ENCODE measurements around the gene AMIGO3.
"Not testable (repeated sequence)": the region's sequence is repeated elsewhere in the genome, so short reads cannot be mapped to it uniquely, and the experiment has no call there.

The AMIGO3 gene

GRCh38 chr3:49686769-49687423 is 32.6 kb downstream of the AMIGO3 start:
- DNase-seq: peak; percentile 51

DNA sequence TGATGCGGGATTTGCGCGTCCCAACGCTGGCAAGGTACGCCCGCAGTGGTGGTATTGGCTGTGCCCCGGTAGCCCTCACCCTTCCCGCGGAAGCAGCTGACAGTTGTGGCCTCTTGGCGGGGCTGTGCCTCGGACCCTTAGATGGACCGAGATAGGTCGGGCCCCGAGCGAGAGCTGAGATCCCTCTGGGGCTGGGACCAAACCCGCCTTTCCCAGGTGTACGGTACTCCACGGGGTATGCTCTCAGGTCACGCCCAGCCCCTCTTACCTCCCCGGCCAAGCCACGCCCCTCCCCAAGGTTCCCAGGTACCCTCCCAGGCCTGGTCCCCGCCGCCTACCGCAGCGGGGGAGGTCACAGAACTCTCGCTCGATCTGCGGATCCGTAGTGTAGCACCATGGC is 33.1 kb downstream of the AMIGO3 start:
- not testable (repeated sequence) for DNase-seq

DNA sequence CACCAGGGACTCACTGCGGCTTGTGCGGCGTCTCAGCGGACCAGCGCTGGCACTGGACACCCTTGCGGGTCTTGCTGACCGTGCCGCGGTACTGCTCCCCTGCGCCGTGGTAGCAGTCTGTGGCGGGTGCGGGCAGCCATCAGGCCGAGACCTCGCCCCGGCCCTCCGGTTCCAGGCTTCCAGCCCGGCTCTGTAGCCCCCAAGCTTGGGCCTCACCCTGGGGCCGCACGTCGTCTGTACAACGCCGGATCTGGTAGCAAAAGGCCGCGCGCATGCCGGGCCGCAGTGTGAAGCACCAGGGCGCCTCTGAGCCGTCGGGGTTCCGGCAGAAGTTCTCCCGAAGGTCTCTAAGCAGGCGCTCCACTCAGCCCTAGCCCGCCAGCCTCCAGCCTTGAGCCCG is 33.6 kb downstream of the AMIGO3 start:
- DNase-seq: not testable (repeated sequence)

DNA sequence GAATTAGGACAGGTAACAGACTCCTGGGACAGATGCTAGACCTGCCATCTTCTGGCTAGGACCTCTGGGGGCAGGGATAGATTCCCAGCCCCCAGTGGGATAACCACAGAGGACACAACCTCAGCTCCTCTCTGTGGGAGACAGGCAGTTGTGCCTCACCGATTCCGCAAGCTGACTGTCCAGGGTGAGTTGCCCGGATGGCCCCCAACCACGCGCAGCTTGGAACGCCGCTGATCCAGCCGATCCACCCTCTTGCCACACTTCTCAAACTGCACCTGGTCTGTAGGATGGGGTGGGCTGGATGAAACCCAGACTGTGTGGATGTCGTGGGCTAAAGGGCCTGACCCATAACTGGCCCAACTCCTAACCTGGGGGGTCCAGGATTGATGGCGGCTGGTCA is 34.4 kb downstream of the AMIGO3 start:
- not testable (repeated sequence) for DNase-seq

DNA sequence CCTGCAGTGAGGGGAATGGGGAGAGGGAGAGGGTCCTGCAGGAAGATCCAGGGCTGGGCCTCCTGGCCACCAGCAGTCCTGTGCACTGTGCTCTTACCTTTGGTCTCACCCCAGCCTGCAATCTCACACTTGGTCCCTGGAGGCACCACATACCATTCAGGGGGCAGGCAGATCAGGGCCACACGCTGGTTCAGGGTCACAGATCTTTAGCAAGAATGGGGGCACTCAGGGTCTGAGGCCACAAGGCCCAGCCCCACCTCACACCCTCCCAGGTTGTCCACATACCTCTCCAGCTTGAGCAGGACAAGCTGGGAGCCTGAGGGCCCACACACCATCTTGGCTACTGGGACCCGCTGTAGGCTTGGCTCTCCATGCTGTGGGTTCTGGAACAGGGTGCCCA is 35.0 kb downstream of the AMIGO3 start:
- not testable (repeated sequence) for DNase-seq

DNA sequence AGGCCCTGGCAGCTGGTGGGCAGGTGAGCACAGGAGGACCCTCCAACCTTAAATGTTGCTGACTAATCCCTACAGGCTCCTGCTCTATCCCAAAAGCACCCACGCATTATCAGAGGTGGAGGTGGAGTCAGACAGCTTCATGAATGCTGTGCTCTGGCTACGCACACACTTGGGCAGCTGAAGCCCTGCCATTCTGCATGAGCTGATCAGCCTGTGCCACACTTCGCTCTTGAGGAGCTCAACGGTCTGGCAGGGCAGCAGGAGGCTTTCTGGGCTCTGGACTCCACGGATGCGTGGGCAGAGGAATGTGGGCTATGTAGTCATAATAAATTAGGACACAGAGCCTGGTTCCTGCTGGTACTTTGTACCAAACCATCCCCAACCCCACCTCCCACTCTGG is 36.3 kb downstream of the AMIGO3 start:
- no peak for DNase-seq

- no peak for DNase-seq
Measured at GRCh38 chr3:49681543-49681942, 37.9 kb downstream of the AMIGO3 start.

DNA sequence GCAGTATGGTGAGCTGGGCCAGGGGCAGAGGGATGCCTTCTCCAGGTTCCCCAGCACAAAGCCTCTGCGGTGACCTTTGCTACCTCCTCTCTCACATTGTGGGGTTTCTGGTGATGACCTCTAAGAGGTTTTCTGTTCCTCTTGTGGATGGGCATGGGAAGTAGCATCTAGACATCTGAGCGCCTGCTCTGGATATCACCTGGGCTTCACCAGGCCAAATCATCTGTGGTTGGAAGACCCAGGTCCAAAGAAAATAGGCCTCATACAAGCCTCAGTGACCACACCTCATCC is 38.3 kb downstream of the AMIGO3 start:
- DNase-seq: no peak

- DNase-seq: no peak
Measured at GRCh38 chr3:49680493-49681231, 38.8 kb downstream of the AMIGO3 start.

DNA sequence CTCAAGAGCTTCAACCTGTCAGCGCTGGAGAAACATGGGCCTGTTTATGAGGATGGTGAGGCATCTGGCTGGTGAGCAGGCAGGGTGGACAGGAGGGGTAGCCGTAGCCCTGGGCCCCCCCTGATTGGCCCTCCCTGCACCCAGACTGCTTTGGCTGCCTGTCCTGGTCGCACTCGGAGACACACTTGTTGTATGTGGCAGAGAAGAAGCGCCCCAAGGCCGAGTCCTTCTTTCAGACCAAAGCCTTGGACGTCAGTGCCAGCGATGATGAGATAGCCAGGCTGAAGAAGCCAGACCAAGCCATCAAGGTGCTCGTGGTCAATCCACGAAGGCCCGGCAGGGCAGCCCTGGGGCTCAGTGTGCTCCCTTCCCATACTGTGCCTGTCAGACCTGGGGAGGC is 43.6 kb downstream of the AMIGO3 start:
- no peak for DNase-seq

GRCh38 chr3:49674497-49674983 is 44.9 kb downstream of the AMIGO3 start:
- no peak for DNase-seq

DNA sequence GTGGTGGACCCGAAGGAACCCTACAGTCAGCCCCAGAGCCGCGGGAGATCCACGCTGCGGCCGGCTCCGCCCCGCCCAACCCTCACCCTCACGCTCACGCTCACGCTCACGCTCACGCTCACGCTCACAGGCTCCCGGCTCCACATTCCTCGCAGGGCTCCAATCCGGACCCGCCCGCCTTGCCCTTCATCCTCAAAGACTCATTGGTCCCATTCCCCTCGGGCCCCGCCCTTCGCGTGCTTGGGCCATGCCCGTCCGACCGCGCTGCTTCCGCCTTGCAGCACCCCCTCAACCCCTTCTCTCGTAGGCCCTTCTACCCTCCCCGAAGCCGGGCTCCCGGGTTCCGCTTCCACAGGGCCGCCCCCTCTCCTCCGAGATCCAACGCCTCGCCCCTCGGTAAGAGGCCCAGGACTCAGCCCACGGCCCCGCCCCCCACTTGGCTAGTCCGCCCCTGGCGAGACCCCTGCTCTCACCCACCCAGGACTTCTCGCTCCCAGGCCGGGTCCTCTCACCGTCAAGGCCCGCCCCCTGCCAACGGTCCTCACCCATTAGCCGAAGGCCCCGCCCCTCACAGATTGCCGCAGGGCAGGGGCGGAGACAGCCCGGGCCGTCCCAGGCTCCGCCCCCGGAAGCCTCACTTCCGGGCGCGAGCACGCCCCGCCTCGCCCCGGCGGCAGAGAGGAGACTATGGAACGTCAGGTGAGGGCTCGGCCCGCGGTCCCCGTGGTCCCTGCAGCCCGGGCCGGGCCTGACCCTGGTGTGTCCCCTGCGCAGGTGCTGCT is 45.6 kb downstream of the AMIGO3 start, which contains the start of gene APEH:
TSS of gene APEH (plus strand) at position 637 of the 782 bp plus-strand sequence. CDS start at position 688, 51 bp downstream.
- peak; percentile 97 for DNase-seq

GRCh38 chr3:49673121-49673714 is 46.3 kb downstream of the AMIGO3 start:
- peak; percentile 16 for DNase-seq

- peak; percentile 59 for DNase-seq
Measured at GRCh38 chr3:49671291-49672288, 47.9 kb downstream of the AMIGO3 start.

DNA sequence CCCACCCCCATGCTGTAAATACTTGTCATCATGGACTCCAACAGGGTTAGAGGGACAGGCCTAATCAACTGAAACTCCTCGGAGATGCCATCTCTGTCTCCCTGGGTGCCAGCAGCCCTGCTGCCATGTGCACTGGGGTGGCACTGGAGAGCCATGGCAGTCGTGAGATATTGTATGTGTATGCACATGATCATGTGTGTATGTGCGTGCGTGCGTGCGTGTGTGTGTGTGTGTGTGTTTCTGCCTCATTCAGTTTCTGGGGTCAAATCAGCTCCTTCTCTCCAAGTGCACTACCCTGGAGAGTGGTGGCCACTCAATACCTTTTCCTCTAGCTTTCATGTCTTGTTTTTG is 48.6 kb downstream of the AMIGO3 start:
- no peak for DNase-seq

DNA sequence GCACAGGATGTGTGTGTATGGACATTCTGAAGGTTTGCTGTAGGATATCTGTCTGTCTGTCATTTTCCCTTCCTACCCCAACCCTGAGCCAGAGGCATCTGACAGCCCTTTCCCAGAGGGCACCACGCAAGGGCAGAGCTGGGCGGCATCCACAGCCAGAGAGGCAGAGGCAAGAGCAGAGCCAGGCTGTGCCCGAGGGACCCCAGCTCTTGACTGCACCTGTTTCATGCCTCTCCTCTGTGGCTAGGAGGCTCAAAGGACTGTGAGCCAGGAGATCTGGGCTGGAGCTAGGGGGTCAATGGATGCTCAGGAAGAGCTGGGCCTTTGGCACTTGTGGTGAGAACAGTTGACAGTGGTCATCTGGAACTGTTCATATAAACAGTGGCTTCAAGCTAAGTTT is 50.1 kb downstream of the AMIGO3 start:
- DNase-seq: no peak

GRCh38 chr3:49668861-49669260 is 50.6 kb downstream of the AMIGO3 start:
- DNase-seq: no peak

GRCh38 chr3:49668414-49668797 is 51.1 kb downstream of the AMIGO3 start:
- DNase-seq: no peak

- DNase-seq: no peak
Measured at GRCh38 chr3:49667701-49668413, 51.6 kb downstream of the AMIGO3 start.
